ENCODE measurements around the gene KDM4C. TPM values are rescaled to one million over a fixed set of nuclear protein-coding genes. Genes with fewer than 3 reads are reported as not detected.

The KDM4C gene
- total RNA-seq, 1 experiment from 2014 or later = 4.8 TPM

- DNase-seq (ENCODE audit: low spot score) = no peak
- TF ChIP-seq CTCF (conservative IDR thresholded peaks at IDR 0.05; ENCODE audit: low read depth, low read length) = no peak
- no peak for TF ChIP-seq EZH2 (IDR thresholded peaks at IDR 0.05; ENCODE audit: borderline replicate concordance, low read depth, low read length, poor library complexity, severe bottlenecking)
- ChIA-PET POLR2A (ENCODE audit: low non-redundant PET) (no interaction called here), CTCF (no interaction called here)
- Histone ChIP-seq H3K27ac (ENCODE audit: low read depth, low read length, poor library complexity, severe bottlenecking) (no peak overlapping the region), H3K27me3 (replicated peaks; ENCODE audit: insufficient read depth, low read depth, low read length, poor library complexity) (no peaks in the 10 kb centered on the region), H3K9me3 (ENCODE audit: low read depth, low read length, poor library complexity, severe bottlenecking) (no peaks in the 10 kb centered on the region), H3K4me3 (ENCODE audit: low read depth, low read length, poor library complexity, severe bottlenecking) (no peak overlapping the region), H3K4me1 (ENCODE audit: insufficient read depth, low read length, poor library complexity, severe bottlenecking) (no peaks in the 10 kb centered on the region), H3K36me3 (ENCODE audit: insufficient read depth, low read length, poor library complexity, severe bottlenecking) (no peaks in the 10 kb centered on the region)
- intact Hi-C loops (cut with micrococcal nuclease; ENCODE audit: unreplicated experiment) = loop anchor here (5.0 to 10.0 kb wide), 2 partner anchors 60 to 547 kb away; no protein-coding TSS in a partner anchor
- no TSS peak for BruUV-seq (replicated peaks)
Measured at GRCh38 chr9:7095058-7095457, 337.3 kb downstream of the KDM4C start.

GRCh38 chr9:7097040-7097715 is 339.4 kb downstream of the KDM4C start:
- H3K27me3 ChIP-seq (replicated peaks; ENCODE audit: insufficient read depth, low read depth, low read length, poor library complexity) = no peaks in the 10 kb centered on the region
- no peaks in the 10 kb centered on the region for H3K4me1 ChIP-seq (ENCODE audit: insufficient read depth, low read length, poor library complexity, severe bottlenecking)
- H3K36me3 ChIP-seq (ENCODE audit: insufficient read depth, low read length, poor library complexity, severe bottlenecking) = no peaks in the 10 kb centered on the region
- H3K9me3 ChIP-seq (ENCODE audit: low read depth, low read length, poor library complexity, severe bottlenecking) = no peaks in the 10 kb centered on the region
- no peak overlapping the region for H3K27ac ChIP-seq (ENCODE audit: low read depth, low read length, poor library complexity, severe bottlenecking)
- DNase-seq (ENCODE audit: low spot score) = no peak
- BruUV-seq (replicated peaks) = no TSS peak
- intact Hi-C loops (cut with micrococcal nuclease; ENCODE audit: unreplicated experiment) = loop anchor here (5.0 to 10.0 kb wide), 2 partner anchors 58 to 545 kb away; no protein-coding TSS in a partner anchor
- no peak for TF ChIP-seq CTCF (conservative IDR thresholded peaks at IDR 0.05; ENCODE audit: low read depth, low read length)
- no peak for TF ChIP-seq EZH2 (IDR thresholded peaks at IDR 0.05; ENCODE audit: borderline replicate concordance, low read depth, low read length, poor library complexity, severe bottlenecking)
- ChIA-PET CTCF (no interaction called here), POLR2A (ENCODE audit: low non-redundant PET) (no interaction called here)
- no peak overlapping the region for H3K4me3 ChIP-seq (ENCODE audit: low read depth, low read length, poor library complexity, severe bottlenecking)

- Histone ChIP-seq H3K27ac (ENCODE audit: low read depth, low read length, poor library complexity, severe bottlenecking) (no peak overlapping the region), H3K4me1 (ENCODE audit: insufficient read depth, low read length, poor library complexity, severe bottlenecking) (no peaks in the 10 kb centered on the region), H3K36me3 (ENCODE audit: insufficient read depth, low read length, poor library complexity, severe bottlenecking) (no peaks in the 10 kb centered on the region), H3K27me3 (replicated peaks; ENCODE audit: insufficient read depth, low read depth, low read length, poor library complexity) (no peaks in the 10 kb centered on the region), H3K4me3 (ENCODE audit: low read depth, low read length, poor library complexity, severe bottlenecking) (no peak overlapping the region), H3K9me3 (ENCODE audit: low read depth, low read length, poor library complexity, severe bottlenecking) (no peaks in the 10 kb centered on the region)
- TF ChIP-seq CTCF (conservative IDR thresholded peaks at IDR 0.05; ENCODE audit: low read depth, low read length) (no peak), EZH2 (IDR thresholded peaks at IDR 0.05; ENCODE audit: borderline replicate concordance, low read depth, low read length, poor library complexity, severe bottlenecking) (no peak)
- no peak for DNase-seq (ENCODE audit: low spot score)
- BruUV-seq (replicated peaks) = no TSS peak
- POLR2A ChIA-PET (ENCODE audit: low non-redundant PET) = no interaction called here
- CTCF ChIA-PET = no interaction called here
- intact Hi-C loops (cut with micrococcal nuclease; ENCODE audit: unreplicated experiment) = loop anchor here (5.0 to 10.0 kb wide), 2 partner anchors 57 to 544 kb away; no protein-coding TSS in a partner anchor
Measured at GRCh38 chr9:7097785-7098752, 340.3 kb downstream of the KDM4C start.
